GM13976 (cell line): ENCODE results near the gene KCNQ1.
"Not testable (repeated sequence)": the region's sequence is repeated elsewhere in the genome, so short reads cannot be mapped to it uniquely, and the experiment has no call there.

Source experiments
- DNase-seq: peaks from one replicate; pipeline ENCODE4 v3.0.0; 2012; ENCODE audit warnings: low spot score
- CTCF ChIP-seq: IDR thresholded peaks from 2 replicates; pipeline ENCODE4 v1.5.1; 2012; ENCODE audit warnings: borderline replicate concordance, mild to moderate bottlenecking; ENCODE audit not compliant: insufficient read depth; ENCODE audit errors: extremely low read depth, missing control alignments, control extremely low read depth
- in situ Hi-C: fragments of 300-500 bp; cut with MboI; formaldehyde crosslinking; loops from one replicate; pipeline ENCODE4 v1.12.0; 2022; ENCODE audit warnings: low sequenced_read_pairs, mixed read lengths, inconsistent platforms; ENCODE audit not compliant: unreplicated experiment

KCNQ1 gene

DNA sequence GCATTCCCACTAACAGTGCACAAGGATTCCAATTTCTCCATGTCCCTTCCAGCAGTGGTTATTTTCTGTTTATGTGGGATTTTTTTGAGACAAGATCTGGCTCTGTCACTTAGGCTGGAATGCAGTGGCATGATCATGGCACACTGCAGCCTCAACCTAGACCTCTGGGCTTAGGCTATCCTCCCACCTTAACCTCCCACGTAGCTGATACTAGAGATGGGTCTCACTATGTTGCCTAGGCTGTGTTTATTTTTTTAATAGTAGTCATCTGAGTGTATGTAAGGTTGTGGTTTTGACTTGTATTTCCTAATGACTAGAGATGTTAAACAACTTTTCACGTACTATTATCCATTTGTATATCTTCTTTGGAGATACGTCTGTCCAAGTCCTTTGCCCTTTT, 180.4 kb downstream of the KCNQ1 start:
- DNase-seq: no peak
- TF ChIP-seq CTCF: no peak
- in situ Hi-C loops: loop anchor here (25.0 kb wide), 1 partner anchor 112 kb away; no protein-coding TSS in a partner anchor

GRCh38 chr11:2630679-2631078, 185.9 kb downstream of the KCNQ1 start:
- DNase-seq: no peak
- in situ Hi-C loops: loop anchor here (25.0 kb wide), 1 partner anchor 107 kb away; no protein-coding TSS in a partner anchor
- no peak for TF ChIP-seq CTCF

DNA sequence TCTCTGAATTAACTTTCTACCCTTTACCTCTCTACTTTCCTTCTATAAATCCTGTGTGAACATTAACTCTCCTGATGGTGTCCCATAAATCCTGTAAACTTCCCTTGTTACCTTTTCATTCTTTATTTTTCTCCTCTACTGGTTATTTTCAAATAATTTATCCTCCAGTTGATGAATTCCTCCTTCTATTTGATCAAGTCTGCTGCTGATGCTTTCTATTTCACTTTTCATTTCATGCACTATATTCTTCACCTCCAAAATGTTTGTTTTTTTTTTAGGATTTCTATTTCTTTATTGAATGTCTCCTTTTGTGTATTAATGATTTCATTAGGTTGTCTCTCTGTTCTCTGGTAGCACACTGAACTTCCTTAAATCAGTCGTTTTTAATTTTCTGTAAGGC, 186.4 kb downstream of the KCNQ1 start:
- no peak for DNase-seq
- TF ChIP-seq CTCF: no peak
- in situ Hi-C loops: loop anchor here (25.0 kb wide), 1 partner anchor 106 kb away; no protein-coding TSS in a partner anchor

GRCh38 chr11:2639763-2640162, 195.0 kb downstream of the KCNQ1 start:
- in situ Hi-C loops: loop anchor here (25.0 kb wide), 1 partner anchor 98 kb away; no protein-coding TSS in a partner anchor
- DNase-seq: not testable (repeated sequence)

DNA sequence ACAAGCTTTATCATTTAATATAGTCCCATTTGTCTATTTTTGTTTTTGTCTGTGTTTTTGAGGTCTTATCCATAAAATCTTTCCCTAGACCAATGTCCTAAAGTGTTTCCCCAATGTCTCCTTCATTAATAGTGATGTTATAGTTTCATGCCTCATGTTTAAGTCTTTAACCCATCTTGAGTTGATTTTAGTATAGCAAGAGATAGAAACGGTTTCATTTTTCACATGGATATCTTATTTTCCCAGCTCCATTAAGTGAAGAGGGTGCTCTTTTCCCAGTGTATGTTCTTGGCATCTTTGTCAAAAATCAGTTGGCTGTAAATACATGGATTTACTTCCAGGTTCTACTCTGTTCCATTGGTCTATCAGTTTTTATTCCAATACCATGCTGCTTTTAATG, 196.8 kb downstream of the KCNQ1 start:
- in situ Hi-C loops: loop anchor here (25.0 kb wide), 1 partner anchor 96 kb away; no protein-coding TSS in a partner anchor
- TF ChIP-seq CTCF: no peak
- no peak for DNase-seq

DNA sequence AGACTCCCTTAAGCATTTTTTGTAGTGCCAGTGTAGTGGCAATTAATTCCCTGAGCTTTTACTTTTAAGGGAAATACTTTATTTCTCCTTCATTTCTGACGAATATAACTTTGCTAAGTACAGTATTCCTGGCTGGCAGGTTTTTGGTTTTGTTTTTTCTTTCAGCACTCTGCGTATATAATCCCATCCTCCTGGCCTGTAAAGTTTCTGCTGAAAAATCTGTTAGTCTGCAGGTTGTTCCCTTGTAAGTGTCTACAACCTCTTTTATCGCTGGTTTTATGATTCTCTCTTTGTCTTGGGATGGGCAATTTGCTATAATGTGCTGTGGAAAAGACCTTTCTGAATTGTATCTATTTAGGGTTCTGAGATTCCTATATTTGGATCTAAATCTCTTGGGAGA, 198.9 kb downstream of the KCNQ1 start:
- no peak for TF ChIP-seq CTCF
- DNase-seq: no peak
- in situ Hi-C loops: loop anchor here (25.0 kb wide), 1 partner anchor 94 kb away; no protein-coding TSS in a partner anchor

GRCh38 chr11:2644844-2645778, 200.3 kb downstream of the KCNQ1 start:
- DNase-seq: no peak
- TF ChIP-seq CTCF: no peak
- in situ Hi-C loops: loop anchor here (25.0 kb wide), 1 partner anchor 92 kb away; no protein-coding TSS in a partner anchor
